K562 (cell line): ENCODE data around the gene CDH12. TPM values are rescaled to one million over a fixed set of nuclear protein-coding genes. Genes with fewer than 3 reads are reported as not detected.

Source experiments
- ATAC-seq: fragments of 200-7000 bp; cut with Tn5 transposase; 3 replicates; pipeline ENCODE4 v1.9.1; 2020; ENCODE audit warnings: moderate library complexity
- BruUV-seq: library from RNA; stranded (reverse); fragments of 400-500 nt; replicated peaks from 2 replicates; lab custom pipeline; 2021; lab: Mats Ljungman, UMichigan
- CTCF ChIA-PET: fragments of 300-600 bp; formaldehyde crosslinking; extraction: SDS; loops from one replicate; lab custom pipeline; 2021; ENCODE audit warnings: low intra/inter-chr PET ratio; lab: Yijun Ruan, JAX
- POLR2A ChIA-PET: fragments of 300-600, 350-650 bp; sonication (Branson Sonifier 250); formaldehyde crosslinking; extraction: SDS; loops from one replicate; lab custom pipeline; 2021; ENCODE audit warnings: antibody characterized with exemption, inconsistent platforms; lab: Yijun Ruan, JAX
- DNase-seq, 4 experiments: peaks; one replicate each; pipeline versions ENCODE4 v3.0.0 to v3.0.0-alpha.2; 2011 to 2018; ENCODE audit warnings: low spot score in 3 of 4, mixed read lengths in 3 of 4; ENCODE audit errors: extremely low read depth in 1 of 4
- FAIRE-seq: peaks from 2 replicates; lab custom pipeline; 2011; peaks lifted over from hg19 to GRCh38; lab: Jason Lieb, UNC
- H2AFZ ChIP-seq: 2 replicates; pipeline ENCODE4 v1.6.0; 2011; ENCODE audit warnings: low read depth, low read length, control low read depth, inconsistent platforms
- H3K27ac ChIP-seq: fragments of 200-600 bp; 3 replicates; pipeline ENCODE4 v1.8.0; 2011; ENCODE audit warnings: low read depth, mild to moderate bottlenecking, control low read depth, inconsistent platforms, low read length, moderate library complexity, mixed read lengths; ENCODE audit errors: extremely low read depth
- H3K27me3 ChIP-seq, 2 experiments: fragments of 300-600 bp in 1 of 2; 2 replicates in 1 of 2; 3 replicates in 1 of 2; pipeline versions ENCODE4 v1.6.0 to v1.8.0; 2011; ENCODE audit warnings: inconsistent platforms in 2 of 2, low read length in 2 of 2, mild to moderate bottlenecking in 1 of 2, mixed read lengths in 1 of 2, moderate library complexity in 1 of 2; ENCODE audit not compliant: control insufficient read depth in 2 of 2, insufficient read depth in 2 of 2
- H3K36me3 ChIP-seq: fragments of 300-600 bp; 3 replicates; pipeline ENCODE4 v1.8.0; 2011; ENCODE audit warnings: mild to moderate bottlenecking, low read length, inconsistent platforms; ENCODE audit not compliant: control insufficient read depth, insufficient read depth
- H3K4me1 ChIP-seq, 2 experiments: fragments of 200-600 bp in 1 of 2; replicated peaks in 1 of 2; 2 replicates in 1 of 2; 3 replicates in 1 of 2; pipeline versions ENCODE4 v1.5.1 to v1.8.0; 2011; ENCODE audit warnings: inconsistent platforms in 2 of 2, low read length in 2 of 2, mild to moderate bottlenecking in 1 of 2, mixed read lengths in 1 of 2, moderate library complexity in 1 of 2; ENCODE audit not compliant: control insufficient read depth in 2 of 2, insufficient read depth in 2 of 2
- H3K4me2 ChIP-seq: 2 replicates; pipeline ENCODE4 v1.6.1; 2011; ENCODE audit warnings: low read length, control low read depth, inconsistent platforms, mixed read lengths; ENCODE audit not compliant: insufficient read depth
- H3K4me3 ChIP-seq: fragments of 200-600 bp; sonication (generic), shearing (Covaris generic); 2 replicates; pipeline ENCODE4 v1.5.1; 2016; ENCODE audit warnings: control low read depth, inconsistent platforms
- H3K79me2 ChIP-seq: fragments of 200-600 bp; 3 replicates; pipeline ENCODE4 v1.8.0; 2011; ENCODE audit warnings: low read length, inconsistent platforms; ENCODE audit not compliant: control insufficient read depth, insufficient read depth
- H3K9ac ChIP-seq, 2 experiments: 2 replicates each; pipeline versions ENCODE4 v1.6.0 to v1.6.1; 2011; ENCODE audit warnings: low read depth in 2 of 2, low read length in 2 of 2, control low read depth in 1 of 2, inconsistent platforms in 1 of 2, mild to moderate bottlenecking in 1 of 2, mixed read lengths in 1 of 2; ENCODE audit not compliant: insufficient read depth in 1 of 2
- H3K9me1 ChIP-seq: one replicate; pipeline ENCODE4 v1.6.0; 2011; ENCODE audit warnings: inconsistent platforms, mild to moderate bottlenecking, low read length, moderate library complexity; ENCODE audit not compliant: control insufficient read depth, insufficient read depth
- H3K9me3 ChIP-seq: replicated peaks from 2 replicates; pipeline ENCODE4 v1.5.1; 2011; ENCODE audit warnings: low read depth, low read length, inconsistent platforms; ENCODE audit not compliant: control insufficient read depth, insufficient read depth
- H4K20me1 ChIP-seq: replicated peaks from 2 replicates; pipeline ENCODE4 v1.6.1; 2011; ENCODE audit warnings: low read length, inconsistent platforms, mixed read lengths; ENCODE audit not compliant: control insufficient read depth, insufficient read depth
- ATF7 ChIP-seq: fragments of 450-650 bp; IDR thresholded peaks from 2 replicates; pipeline ENCODE4 v1.7.1; 2014; ENCODE audit warnings: mild to moderate bottlenecking, moderate library complexity
- CEBPG ChIP-seq, 3 experiments: fragments of 200-800 bp in 1 of 3; sonication (Bioruptor generic) in 1 of 3; sonication (generic) in 1 of 3; formaldehyde crosslinking in 1 of 3; IDR thresholded peaks in 2 of 3; conservative IDR thresholded peaks in 1 of 3; 2 replicates each; pipeline versions ENCODE4 v1.6.1 to v1.8.0; 2016 to 2022; ENCODE audit warnings: missing compliant biosample characterization in 2 of 3, missing genetic modification characterization in 2 of 3, mild to moderate bottlenecking in 1 of 3, missing genetic modification reagents in 1 of 3
- DACH1 ChIP-seq: fragments of 450-650 bp; IDR thresholded peaks from 2 replicates; pipeline ENCODE4 v1.6.1; 2018; ENCODE audit not compliant: partially characterized antibody
- DMBX1 ChIP-seq: fragments of 250-450 bp; sonication (Bioruptor Pico); IDR thresholded peaks from 2 replicates; pipeline ENCODE4 v1.8.0; 2022; ENCODE audit warnings: inconsistent platforms, mild to moderate bottlenecking, moderate library complexity, borderline replicate concordance
- ESRRB ChIP-seq: fragments of 250-450 bp; sonication (Bioruptor Pico); IDR thresholded peaks from 2 replicates; pipeline ENCODE4 v1.5.0; 2020; ENCODE audit warnings: mild to moderate bottlenecking, moderate library complexity, borderline replicate concordance
- ETV5 ChIP-seq: sonication (generic); formaldehyde crosslinking; IDR thresholded peaks from 2 replicates; pipeline ENCODE4 v1.4.0; 2020; ENCODE audit warnings: low read depth, mild to moderate bottlenecking, missing genetic modification reagents
- HEY1 ChIP-seq: fragments of 250-450 bp; sonication (Bioruptor Pico); IDR thresholded peaks from 2 replicates; pipeline ENCODE4 v1.5.0; 2020; ENCODE audit warnings: mild to moderate bottlenecking, moderate library complexity, borderline replicate concordance
- NFYB ChIP-seq: IDR thresholded peaks from 2 replicates; pipeline ENCODE4 v1.6.1; 2011; ENCODE audit warnings: mild to moderate bottlenecking, moderate library complexity; ENCODE audit not compliant: insufficient read length; ENCODE audit errors: extremely low read depth
- PHF8 ChIP-seq: fragments of 200-600 bp; sonication (generic); IDR thresholded peaks from 2 replicates; pipeline ENCODE4 v1.6.1; 2012; ENCODE audit warnings: mixed run types, mild to moderate bottlenecking, inconsistent platforms, low read length, moderate library complexity, borderline replicate concordance
- SIX5 ChIP-seq, 2 experiments: IDR thresholded peaks; 2 replicates each; pipeline ENCODE4 v1.6.1; 2011; ENCODE audit warnings: low read length in 2 of 2, borderline replicate concordance in 1 of 2, low read depth in 1 of 2, mild to moderate bottlenecking in 1 of 2, moderate library complexity in 1 of 2; ENCODE audit not compliant: insufficient read depth in 1 of 2
- ZNF124 ChIP-seq: sonication (generic); formaldehyde crosslinking; IDR thresholded peaks from 2 replicates; pipeline ENCODE4 v1.8.1; 2022; ENCODE audit warnings: missing genetic modification reagents
- ZNF134 ChIP-seq: fragments of 250-450 bp; sonication (Bioruptor Pico); conservative IDR thresholded peaks from 2 replicates; pipeline ENCODE4 v1.4.0; 2020
- WGBS: fragments of 100-300 bp; shearing (Covaris generic); methylation state at CpG from one replicate; pipeline ENCODE4 v1.1.6; 2016; ENCODE audit warnings: low coverage, mixed read lengths; ENCODE audit not compliant: insufficient coverage; ENCODE audit errors: missing lambda C conversion rate; 5-methylcytosine and 5-hydroxymethylcytosine counted together
- in situ Hi-C: fragments of 300-500 bp; cut with MboI; formaldehyde crosslinking; loops from 4 replicates; pipeline ENCODE4 v1.15.0; 2018; ENCODE audit warnings: inconsistent platforms, mixed read lengths
- intact Hi-C: fragments of 100-400 bp; cut with micrococcal nuclease; formaldehyde crosslinking; loops from 2 replicates; pipeline ENCODE4 v1.14.2; 2022
- polyA plus RNA-seq, 8 experiments: library from polyadenylated mRNA; depleted of rRNA in 4 of 8; stranded (reverse) in 5 of 8; unstranded in 3 of 8; fragments of >200 nt; fragmentation: Nextera tagmentation in 2 of 8; fragmentation: Illumina TruSeq in 1 of 8; extraction: Ambion mirVana in 2 of 8; extraction: Trizol in 1 of 8; gene quantifications; 2 replicates each; pipeline versions ENCODE4 v1.2.1 to v1.2.3, GENCODE V29; 2011 to 2014; ENCODE audit warnings: inconsistent platforms in 1 of 8, missing spikeins in 1 of 8
- total RNA-seq, 7 experiments: library from RNA; depleted of rRNA in 6 of 7; stranded (reverse); fragments of >200 nt in 6 of 7; fragmentation: Illumina TruSeq in 2 of 7; extraction: Trizol in 2 of 7; gene quantifications; 2 replicates each; pipeline versions ENCODE4 v1.2.1 to v1.2.3, GENCODE V29; 2011 to 2021; ENCODE audit warnings: low replicate concordance in 1 of 7
- TF ChIP-seq, protein P1 (sequence below): fragments of 450-650 bp; IDR thresholded peaks from 2 replicates; pipeline ENCODE4 v1.6.1; 2016
- TF ChIP-seq, protein P2 (sequence below): fragments of 250-450 bp; sonication (Bioruptor Pico); IDR thresholded peaks from 2 replicates; pipeline ENCODE4 v1.5.0; 2021
- TF ChIP-seq, protein P3 (sequence below): sonication (generic); formaldehyde crosslinking; IDR thresholded peaks from 2 replicates; pipeline ENCODE4 v1.8.0; 2023; ENCODE audit warnings: missing genetic modification reagents, mild to moderate bottlenecking, borderline replicate concordance

The CDH12 gene
- total and polyA plus RNA-seq, 9 of the 15 experiments (the other 6 are each of a cell fraction or from before 2014, with no cell fraction given): 0.03 to 1.7 (median 0.37) TPM

DNA sequence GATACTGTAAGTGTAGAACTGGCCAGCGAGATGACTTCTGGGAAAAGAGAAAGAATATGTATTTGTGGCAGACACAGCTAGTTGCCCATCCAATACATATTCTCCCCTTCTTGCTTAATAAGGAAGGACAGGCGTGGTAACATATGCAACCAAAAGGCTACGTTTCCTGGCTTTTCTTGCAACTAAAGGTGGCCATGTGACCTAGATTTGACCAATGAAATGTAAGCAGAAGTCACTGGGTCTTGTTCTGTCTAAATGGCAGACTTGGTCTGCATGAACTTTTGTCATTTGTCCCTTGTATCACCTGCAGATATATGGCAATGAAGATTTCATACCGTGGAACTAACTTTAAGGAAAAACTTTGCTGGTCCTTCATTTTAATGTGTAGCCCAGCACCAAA is 183.8 kb downstream of the CDH12 start (continued):
- TF ChIP-seq ZNF124 (no peak), CEBPG (CRISPR knock-in tag; IDR thresholded peaks at IDR 0.05) (no peak), CEBPG (tag; conservative IDR thresholded peaks at IDR 0.05 in 1 of 2, IDR thresholded peaks at IDR 0.05 in 1 of 2) (no peak), ETV5 (CRISPR knock-in tag) (no peak), PHF8 (no peak)
- TF ChIP-seq, protein P1, sequence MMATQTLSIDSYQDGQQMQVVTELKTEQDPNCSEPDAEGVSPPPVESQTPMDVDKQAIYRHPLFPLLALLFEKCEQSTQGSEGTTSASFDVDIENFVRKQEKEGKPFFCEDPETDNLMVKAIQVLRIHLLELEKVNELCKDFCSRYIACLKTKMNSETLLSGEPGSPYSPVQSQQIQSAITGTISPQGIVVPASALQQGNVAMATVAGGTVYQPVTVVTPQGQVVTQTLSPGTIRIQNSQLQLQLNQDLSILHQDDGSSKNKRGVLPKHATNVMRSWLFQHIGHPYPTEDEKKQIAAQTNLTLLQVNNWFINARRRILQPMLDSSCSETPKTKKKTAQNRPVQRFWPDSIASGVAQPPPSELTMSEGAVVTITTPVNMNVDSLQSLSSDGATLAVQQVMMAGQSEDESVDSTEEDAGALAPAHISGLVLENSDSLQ: no peak

DNA sequence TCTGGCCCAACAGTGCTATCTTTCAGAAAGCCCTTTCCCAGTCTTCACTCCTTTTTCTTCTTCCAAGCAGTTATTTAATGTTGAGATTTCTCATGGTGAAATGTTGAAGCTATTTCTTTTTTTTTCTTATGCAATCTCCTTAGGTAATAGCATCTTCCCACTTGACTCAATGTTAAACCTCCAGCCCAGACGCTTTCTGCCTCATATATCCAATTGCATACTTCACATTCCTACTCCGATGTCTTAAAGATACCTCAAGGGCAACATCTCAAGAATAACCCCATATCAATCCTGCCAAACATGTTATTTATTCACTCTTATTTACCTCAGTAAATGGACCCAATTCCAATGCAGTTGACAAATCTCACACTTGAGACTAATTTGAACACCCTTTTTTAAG is 187.3 kb downstream of the CDH12 start:
- intact Hi-C loops: no loop called here
- no peaks in the 10 kb centered on the region for H3K79me2 ChIP-seq
- CTCF ChIA-PET: no interaction called here
- no peaks in the 10 kb centered on the region for H4K20me1 ChIP-seq
- no peak overlapping the region for H3K9ac ChIP-seq
- H2AFZ ChIP-seq: no peak overlapping the region
- no peaks in the 10 kb centered on the region for H3K9me3 ChIP-seq
- FAIRE-seq: no peak
- no peaks in the 10 kb centered on the region for H3K36me3 ChIP-seq
- H3K27ac ChIP-seq: no peak overlapping the region
- no peak for ATAC-seq
- POLR2A ChIA-PET: no interaction called here
- no peak overlapping the region for H3K4me2 ChIP-seq
- no peaks in the 10 kb centered on the region for H3K4me1 ChIP-seq
- 0% methylated on average over 2 of the region's 2 CpGs for WGBS
- DNase-seq: no peak
- in situ Hi-C loops: no loop called here
- H3K27me3 ChIP-seq: no peaks in the 10 kb centered on the region
- H3K9me1 ChIP-seq: no peaks in the 10 kb centered on the region
- no TSS peak for BruUV-seq
- H3K4me3 ChIP-seq: no peak overlapping the region
- TF ChIP-seq, protein P2, sequence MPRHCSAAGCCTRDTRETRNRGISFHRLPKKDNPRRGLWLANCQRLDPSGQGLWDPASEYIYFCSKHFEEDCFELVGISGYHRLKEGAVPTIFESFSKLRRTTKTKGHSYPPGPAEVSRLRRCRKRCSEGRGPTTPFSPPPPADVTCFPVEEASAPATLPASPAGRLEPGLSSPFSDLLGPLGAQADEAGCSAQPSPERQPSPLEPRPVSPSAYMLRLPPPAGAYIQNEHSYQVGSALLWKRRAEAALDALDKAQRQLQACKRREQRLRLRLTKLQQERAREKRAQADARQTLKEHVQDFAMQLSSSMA (CRISPR knock-in tag): no peak
- TF ChIP-seq, protein P3, sequence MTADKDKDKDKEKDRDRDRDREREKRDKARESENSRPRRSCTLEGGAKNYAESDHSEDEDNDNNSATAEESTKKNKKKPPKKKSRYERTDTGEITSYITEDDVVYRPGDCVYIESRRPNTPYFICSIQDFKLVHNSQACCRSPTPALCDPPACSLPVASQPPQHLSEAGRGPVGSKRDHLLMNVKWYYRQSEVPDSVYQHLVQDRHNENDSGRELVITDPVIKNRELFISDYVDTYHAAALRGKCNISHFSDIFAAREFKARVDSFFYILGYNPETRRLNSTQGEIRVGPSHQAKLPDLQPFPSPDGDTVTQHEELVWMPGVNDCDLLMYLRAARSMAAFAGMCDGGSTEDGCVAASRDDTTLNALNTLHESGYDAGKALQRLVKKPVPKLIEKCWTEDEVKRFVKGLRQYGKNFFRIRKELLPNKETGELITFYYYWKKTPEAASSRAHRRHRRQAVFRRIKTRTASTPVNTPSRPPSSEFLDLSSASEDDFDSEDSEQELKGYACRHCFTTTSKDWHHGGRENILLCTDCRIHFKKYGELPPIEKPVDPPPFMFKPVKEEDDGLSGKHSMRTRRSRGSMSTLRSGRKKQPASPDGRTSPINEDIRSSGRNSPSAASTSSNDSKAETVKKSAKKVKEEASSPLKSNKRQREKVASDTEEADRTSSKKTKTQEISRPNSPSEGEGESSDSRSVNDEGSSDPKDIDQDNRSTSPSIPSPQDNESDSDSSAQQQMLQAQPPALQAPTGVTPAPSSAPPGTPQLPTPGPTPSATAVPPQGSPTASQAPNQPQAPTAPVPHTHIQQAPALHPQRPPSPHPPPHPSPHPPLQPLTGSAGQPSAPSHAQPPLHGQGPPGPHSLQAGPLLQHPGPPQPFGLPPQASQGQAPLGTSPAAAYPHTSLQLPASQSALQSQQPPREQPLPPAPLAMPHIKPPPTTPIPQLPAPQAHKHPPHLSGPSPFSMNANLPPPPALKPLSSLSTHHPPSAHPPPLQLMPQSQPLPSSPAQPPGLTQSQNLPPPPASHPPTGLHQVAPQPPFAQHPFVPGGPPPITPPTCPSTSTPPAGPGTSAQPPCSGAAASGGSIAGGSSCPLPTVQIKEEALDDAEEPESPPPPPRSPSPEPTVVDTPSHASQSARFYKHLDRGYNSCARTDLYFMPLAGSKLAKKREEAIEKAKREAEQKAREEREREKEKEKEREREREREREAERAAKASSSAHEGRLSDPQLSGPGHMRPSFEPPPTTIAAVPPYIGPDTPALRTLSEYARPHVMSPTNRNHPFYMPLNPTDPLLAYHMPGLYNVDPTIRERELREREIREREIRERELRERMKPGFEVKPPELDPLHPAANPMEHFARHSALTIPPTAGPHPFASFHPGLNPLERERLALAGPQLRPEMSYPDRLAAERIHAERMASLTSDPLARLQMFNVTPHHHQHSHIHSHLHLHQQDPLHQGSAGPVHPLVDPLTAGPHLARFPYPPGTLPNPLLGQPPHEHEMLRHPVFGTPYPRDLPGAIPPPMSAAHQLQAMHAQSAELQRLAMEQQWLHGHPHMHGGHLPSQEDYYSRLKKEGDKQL: no peak
- no peak for TF ChIP-seq DACH1
- TF ChIP-seq HEY1: no peak
- TF ChIP-seq SIX5 (IDR thresholded peaks at IDR 0.05; ENCODE audit: borderline replicate concordance in 1 of 2, insufficient read depth in 1 of 2, low read depth in 1 of 2, low read length in 2 of 2): no peak
- no peak for TF ChIP-seq DMBX1 (CRISPR knock-in tag)
- TF ChIP-seq ATF7: no peak
- no peak for TF ChIP-seq NFYB
- no peak for TF ChIP-seq ESRRB (CRISPR knock-in tag)
- no peak for TF ChIP-seq ZNF134 (CRISPR knock-in tag)
